Measurements from ENCODE around the gene CTSZ. TPM values are rescaled to one million over a fixed set of nuclear protein-coding genes. Genes with fewer than 3 reads are reported as not detected.

The CTSZ gene
- polyA plus RNA-seq, 4 donors, result 82.7 to 277 (median 183) TPM

- no peak for DNase-seq
- Histone ChIP-seq H3K4me3 (ENCODE audit: low read depth in 1 of 3, low read length in 3 of 3) (no peak overlapping the region), H3K27ac (ENCODE audit: low read depth in 1 of 3, low read length in 2 of 3) (no peak overlapping the region), H3K4me1 (ENCODE audit: control insufficient read depth in 3 of 3, insufficient read depth in 2 of 3, low read depth in 1 of 3, low read length in 2 of 3) (peaks cover 4 to 18% (median 6%) of the 10 kb centered on the region in 3 donors), H3K27me3 (ENCODE audit: control insufficient read depth in 3 of 3, insufficient read depth in 3 of 3, low read length in 3 of 3) (no peaks in the 10 kb centered on the region), H3K9me3 (ENCODE audit: control insufficient read depth in 2 of 2, insufficient read depth in 1 of 2, low read depth in 1 of 2, low read length in 1 of 2) (no peaks in the 10 kb centered on the region), H3K36me3 (ENCODE audit: control insufficient read depth in 3 of 3, insufficient read depth in 2 of 3, low read depth in 1 of 3, low read length in 3 of 3) (peaks cover 11 to 18% (median 13%) of the 10 kb centered on the region in 3 donors)
- FAIRE-seq, result no peak
- WGBS, 3 donors, result 89 to 94% (median 89%) methylated on average over 12 of the region's 12 CpGs
Measured at GRCh38 chr20:59037386-59037785, 30.3 kb upstream of the CTSZ start.

- FAIRE-seq, result no peak
- Histone ChIP-seq H3K27me3 (ENCODE audit: control insufficient read depth in 3 of 3, insufficient read depth in 3 of 3, low read length in 3 of 3) (no peaks in the 10 kb centered on the region), H3K27ac (ENCODE audit: low read depth in 1 of 3, low read length in 2 of 3) (no peak overlapping the region), H3K9me3 (ENCODE audit: control insufficient read depth in 2 of 2, insufficient read depth in 1 of 2, low read depth in 1 of 2, low read length in 1 of 2) (no peaks in the 10 kb centered on the region), H3K36me3 (ENCODE audit: control insufficient read depth in 3 of 3, insufficient read depth in 2 of 3, low read depth in 1 of 3, low read length in 3 of 3) (peaks cover 11 to 18% (median 13%) of the 10 kb centered on the region in 3 donors), H3K4me3 (ENCODE audit: low read depth in 1 of 3, low read length in 3 of 3) (no peak overlapping the region), H3K4me1 (ENCODE audit: control insufficient read depth in 3 of 3, insufficient read depth in 2 of 3, low read depth in 1 of 3, low read length in 2 of 3) (peaks cover 4 to 9% (median 8%) of the 10 kb centered on the region in 3 donors)
- 90 to 96% (median 95%) methylated on average over 3 of the region's 3 CpGs for WGBS, 3 donors
- no peak for DNase-seq
Measured at GRCh38 chr20:59035381-59035780, 28.3 kb upstream of the CTSZ start.

DNA sequence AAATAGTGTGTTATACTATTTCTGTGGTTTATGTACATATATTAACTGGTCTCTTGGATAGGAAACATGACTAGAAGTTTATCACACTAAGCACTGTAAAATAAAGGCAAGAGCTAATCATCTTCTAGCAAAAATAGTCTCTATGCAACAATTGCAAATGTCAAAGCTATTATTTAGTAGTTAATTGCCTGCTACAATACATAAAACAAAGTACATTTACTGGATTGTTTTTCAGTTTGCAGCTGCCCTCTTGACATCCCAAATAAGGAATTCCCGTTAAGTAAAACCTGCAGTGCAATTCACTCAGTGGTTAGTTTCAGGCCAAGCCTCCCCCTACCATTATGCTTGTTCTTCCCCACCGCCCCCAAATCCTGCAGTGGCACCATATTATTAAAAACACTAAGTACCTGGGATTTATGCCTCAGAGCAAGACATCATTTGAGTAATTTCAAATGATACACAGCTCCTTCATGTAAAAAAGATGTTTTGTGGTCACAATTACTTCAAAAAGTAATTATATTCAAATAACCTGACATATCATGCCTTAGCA lies 26.6 kb upstream of the CTSZ start:
- H3K4me3 ChIP-seq (ENCODE audit: low read depth in 1 of 3, low read length in 3 of 3), result no peak overlapping the region
- DNase-seq (no peak), FAIRE-seq (no peak)
- H3K27me3 ChIP-seq (ENCODE audit: control insufficient read depth in 3 of 3, insufficient read depth in 3 of 3, low read length in 3 of 3), result no peaks in the 10 kb centered on the region
- peaks cover 15 to 21% (median 16%) of the 10 kb centered on the region in 3 donors for H3K36me3 ChIP-seq (ENCODE audit: control insufficient read depth in 3 of 3, insufficient read depth in 2 of 3, low read depth in 1 of 3, low read length in 3 of 3)
- H3K27ac ChIP-seq (ENCODE audit: low read depth in 1 of 3, low read length in 2 of 3), result no peak overlapping the region
- H3K4me1 ChIP-seq (ENCODE audit: control insufficient read depth in 3 of 3, insufficient read depth in 2 of 3, low read depth in 1 of 3, low read length in 2 of 3), result peaks cover 4 to 12% (median 4%) of the 10 kb centered on the region in 3 donors
- 64 to 77% (median 72%) methylated on average over 2 of the region's 2 CpGs for WGBS, 3 donors
- no peaks in the 10 kb centered on the region for H3K9me3 ChIP-seq (ENCODE audit: control insufficient read depth in 2 of 2, insufficient read depth in 1 of 2, low read depth in 1 of 2, low read length in 1 of 2)

- Histone ChIP-seq H3K27ac (ENCODE audit: low read depth in 1 of 3, low read length in 2 of 3) (peak overlapping the region in 2 of 3 donors; percentile 85 to 96), H3K36me3 (ENCODE audit: control insufficient read depth in 3 of 3, insufficient read depth in 2 of 3, low read depth in 1 of 3, low read length in 3 of 3) (peaks cover 15 to 19% (median 16%) of the 10 kb centered on the region in 3 donors), H3K9me3 (ENCODE audit: control insufficient read depth in 2 of 2, insufficient read depth in 1 of 2, low read depth in 1 of 2, low read length in 1 of 2) (no peaks in the 10 kb centered on the region), H3K4me3 (ENCODE audit: low read depth in 1 of 3, low read length in 3 of 3) (no peak overlapping the region), H3K27me3 (ENCODE audit: control insufficient read depth in 3 of 3, insufficient read depth in 3 of 3, low read length in 3 of 3) (no peaks in the 10 kb centered on the region), H3K4me1 (ENCODE audit: control insufficient read depth in 3 of 3, insufficient read depth in 2 of 3, low read depth in 1 of 3, low read length in 2 of 3) (peaks cover 4 to 12% (median 5%) of the 10 kb centered on the region in 3 donors)
- FAIRE-seq (no peak), DNase-seq (no peak)
- WGBS, 3 donors, result 99 to 100% (median 100%) methylated on average over 1 of the region's 1 CpG
Measured at GRCh38 chr20:59033093-59033492, 26.0 kb upstream of the CTSZ start.

DNA sequence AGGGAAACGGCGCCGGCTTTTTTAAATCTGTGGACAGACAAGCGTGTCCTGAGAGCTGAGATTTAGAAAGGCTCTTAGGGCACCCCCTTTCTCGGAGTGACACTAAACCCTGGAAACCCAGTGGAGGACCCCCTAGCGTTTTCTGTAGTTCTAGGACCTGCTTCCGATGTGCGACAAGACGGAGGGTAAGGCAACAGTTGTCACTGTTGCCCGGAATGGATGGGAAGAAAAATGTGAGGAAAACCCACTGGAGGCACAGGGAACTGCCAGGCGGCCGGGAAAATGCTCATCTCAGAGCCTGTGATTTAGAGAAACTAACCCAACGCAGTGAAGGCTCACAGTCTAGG lies 25.6 kb upstream of the CTSZ start:
- peak overlapping the region; percentile 85 to 96 (median 88) for H3K27ac ChIP-seq (ENCODE audit: low read depth in 1 of 3, low read length in 2 of 3)
- 2 to 4% (median 3%) methylated on average over 13 of the region's 13 CpGs for WGBS, 3 donors
- no peak for FAIRE-seq
- H3K27me3 ChIP-seq (ENCODE audit: control insufficient read depth in 3 of 3, insufficient read depth in 3 of 3, low read length in 3 of 3), result no peaks in the 10 kb centered on the region
- H3K4me1 ChIP-seq (ENCODE audit: control insufficient read depth in 3 of 3, insufficient read depth in 2 of 3, low read depth in 1 of 3, low read length in 2 of 3), result peaks cover 2 to 12% (median 5%) of the 10 kb centered on the region in 3 donors
- no peaks in the 10 kb centered on the region for H3K9me3 ChIP-seq (ENCODE audit: control insufficient read depth in 2 of 2, insufficient read depth in 1 of 2, low read depth in 1 of 2, low read length in 1 of 2)
- peaks cover 15 to 16% (median 15%) of the 10 kb centered on the region in 3 donors for H3K36me3 ChIP-seq (ENCODE audit: control insufficient read depth in 3 of 3, insufficient read depth in 2 of 3, low read depth in 1 of 3, low read length in 3 of 3)
- H3K4me3 ChIP-seq (ENCODE audit: low read depth in 1 of 3, low read length in 3 of 3), result peak overlapping the region; percentile 73 to 86 (median 83)
- no peak for DNase-seq

DNA sequence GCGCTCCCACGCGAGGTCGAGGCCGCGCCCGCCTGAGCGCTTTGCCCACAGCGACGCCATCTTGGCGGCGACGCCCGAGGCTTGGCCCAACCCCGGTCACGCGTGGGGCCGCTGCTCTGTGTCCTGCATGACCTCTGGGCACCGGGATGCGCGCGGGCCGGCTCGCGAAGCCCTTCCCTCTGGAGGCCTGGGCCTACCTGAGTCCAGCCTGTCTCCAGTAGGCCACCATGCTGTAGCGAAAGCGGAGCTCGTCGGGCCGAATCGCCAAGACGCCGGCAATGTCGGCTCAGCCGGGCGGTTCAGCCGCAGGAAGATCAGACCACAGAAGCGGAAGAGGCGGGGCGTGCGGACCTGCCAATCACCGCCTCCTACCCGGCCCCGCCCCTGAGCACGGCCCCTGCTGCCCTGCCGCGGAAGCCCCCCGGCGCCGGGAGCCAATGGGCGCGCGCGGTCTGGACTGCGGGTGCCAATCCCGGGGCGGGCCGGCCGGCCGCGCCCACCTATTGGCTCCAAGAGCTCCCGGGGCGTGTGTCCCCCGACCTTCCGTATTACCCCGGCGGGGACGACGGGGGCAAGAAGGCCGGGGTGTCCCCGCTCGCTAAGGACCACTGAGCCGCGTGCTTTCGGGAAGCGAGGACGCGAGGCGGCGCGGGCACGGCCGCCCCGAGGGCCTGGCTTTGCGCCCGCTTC lies 25.1 kb upstream of the CTSZ start, which contains the start of gene ATP5F1E:
Gene ATP5F1E, minus strand, starts transcription at position 313 of the 690 bp plus-strand sequence. Its CDS starts 84 bp downstream, at position 229.
- no peaks in the 10 kb centered on the region for H3K27me3 ChIP-seq (ENCODE audit: control insufficient read depth in 3 of 3, insufficient read depth in 3 of 3, low read length in 3 of 3)
- WGBS, 3 donors, result 0% methylated on average over 79 to 86 of the region's 86 CpGs
- peaks cover 0 to 12% (median 5%) of the 10 kb centered on the region in 3 donors for H3K4me1 ChIP-seq (ENCODE audit: control insufficient read depth in 3 of 3, insufficient read depth in 2 of 3, low read depth in 1 of 3, low read length in 2 of 3)
- H3K36me3 ChIP-seq (ENCODE audit: control insufficient read depth in 3 of 3, insufficient read depth in 2 of 3, low read depth in 1 of 3, low read length in 3 of 3), result peaks cover 13 to 15% (median 14%) of the 10 kb centered on the region in 3 donors
- no peaks in the 10 kb centered on the region for H3K9me3 ChIP-seq (ENCODE audit: control insufficient read depth in 2 of 2, insufficient read depth in 1 of 2, low read depth in 1 of 2, low read length in 1 of 2)
- DNase-seq (peak; percentile 93 to 97), FAIRE-seq (no peak)
- H3K4me3 ChIP-seq (ENCODE audit: low read depth in 1 of 3, low read length in 3 of 3), result peak within 1 kb of the TSS; percentile 73 to 86 (median 83)
- peak within 1 kb of the TSS; percentile 90 to 97 (median 96) for H3K27ac ChIP-seq (ENCODE audit: low read depth in 1 of 3, low read length in 2 of 3)

GRCh38 chr20:59031564-59032022 lies 24.5 kb upstream of the CTSZ start:
- whole genome bisulfite sequencing, 3 donors, result 1 to 10% (median 4%) methylated on average over 13 of the region's 13 CpGs
- FAIRE-seq (no peak), DNase-seq (peak; percentile 77 to 78)
- H3K9me3 ChIP-seq (ENCODE audit: control insufficient read depth in 2 of 2, insufficient read depth in 1 of 2, low read depth in 1 of 2, low read length in 1 of 2), result no peaks in the 10 kb centered on the region
- peaks cover 13 to 17% (median 14%) of the 10 kb centered on the region in 3 donors for H3K36me3 ChIP-seq (ENCODE audit: control insufficient read depth in 3 of 3, insufficient read depth in 2 of 3, low read depth in 1 of 3, low read length in 3 of 3)
- peak overlapping the region; percentile 73 to 86 (median 83) for H3K4me3 ChIP-seq (ENCODE audit: low read depth in 1 of 3, low read length in 3 of 3)
- no peaks in the 10 kb centered on the region for H3K27me3 ChIP-seq (ENCODE audit: control insufficient read depth in 3 of 3, insufficient read depth in 3 of 3, low read length in 3 of 3)
- H3K27ac ChIP-seq (ENCODE audit: low read depth in 1 of 3, low read length in 2 of 3), result peak overlapping the region; percentile 90 to 97 (median 96)
- H3K4me1 ChIP-seq (ENCODE audit: control insufficient read depth in 3 of 3, insufficient read depth in 2 of 3, low read depth in 1 of 3, low read length in 2 of 3), result peaks cover 0 to 12% (median 5%) of the 10 kb centered on the region in 3 donors

DNA sequence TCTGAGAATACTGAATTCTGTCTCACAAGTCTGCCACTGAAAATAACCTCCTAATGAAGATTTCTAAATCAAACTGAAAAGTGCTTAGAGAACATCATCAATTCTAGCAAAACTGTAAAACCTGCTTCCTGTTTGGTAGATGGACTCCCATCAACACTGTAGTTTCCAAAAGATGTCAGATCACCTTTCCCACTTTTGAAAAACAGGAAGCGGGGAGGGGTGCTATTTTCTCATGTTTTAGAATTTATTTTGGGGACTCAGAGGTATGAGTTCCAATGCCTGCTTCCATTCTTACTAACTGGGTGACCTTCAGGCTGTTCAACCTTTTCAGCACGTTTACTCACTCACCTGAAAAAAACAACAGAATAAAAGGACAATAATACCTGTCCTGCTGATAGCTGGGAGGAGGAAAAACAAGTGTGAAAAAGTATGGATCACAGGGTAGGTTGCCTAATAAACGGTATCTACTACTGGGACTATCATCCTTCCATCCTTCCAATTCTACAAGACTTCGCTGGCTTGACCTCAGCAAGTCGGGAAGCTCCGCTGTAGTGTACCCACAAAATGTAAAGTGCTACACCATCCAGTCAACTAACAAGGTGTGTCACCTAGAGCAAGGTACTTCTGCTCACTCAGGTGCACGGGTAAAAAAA lies 24.0 kb upstream of the CTSZ start:
- H3K4me1 ChIP-seq (ENCODE audit: control insufficient read depth in 3 of 3, insufficient read depth in 2 of 3, low read depth in 1 of 3, low read length in 2 of 3), result peaks cover 0 to 12% (median 5%) of the 10 kb centered on the region in 3 donors
- WGBS, 3 donors, result 28 to 45% (median 30%) methylated on average over 7 of the region's 7 CpGs
- no peaks in the 10 kb centered on the region for H3K9me3 ChIP-seq (ENCODE audit: control insufficient read depth in 2 of 2, insufficient read depth in 1 of 2, low read depth in 1 of 2, low read length in 1 of 2)
- H3K36me3 ChIP-seq (ENCODE audit: control insufficient read depth in 3 of 3, insufficient read depth in 2 of 3, low read depth in 1 of 3, low read length in 3 of 3), result peaks cover 10 to 16% (median 13%) of the 10 kb centered on the region in 3 donors
- peak overlapping the region; percentile 90 to 97 (median 96) for H3K27ac ChIP-seq (ENCODE audit: low read depth in 1 of 3, low read length in 2 of 3)
- no peak for DNase-seq
- FAIRE-seq, result no peak
- no peaks in the 10 kb centered on the region for H3K27me3 ChIP-seq (ENCODE audit: control insufficient read depth in 3 of 3, insufficient read depth in 3 of 3, low read length in 3 of 3)
- peak overlapping the region in 2 of 3 donors; percentile 83 to 86 for H3K4me3 ChIP-seq (ENCODE audit: low read depth in 1 of 3, low read length in 3 of 3)

Measured in small intestine (tissue), 7 donors.